NOMO-1 (cell line): ENCODE data around the gene PRDM16.

Experiments used
- DNase-seq, 2 experiments: peaks; one replicate each; lab custom pipeline; 2025; ENCODE audit not compliant: unreplicated experiment in 2 of 2; lab: John Stamatoyannopoulos, UW

Gene PRDM16

GRCh38 chr1:3463891-3464648, 395.1 kb downstream of the PRDM16 start:
- no peak for DNase-seq

GRCh38 chr1:3464649-3465025, 395.6 kb downstream of the PRDM16 start:
- DNase-seq: no peak

- DNase-seq: no peak
Measured at GRCh38 chr1:3465091-3465934, 396.3 kb downstream of the PRDM16 start.

DNA sequence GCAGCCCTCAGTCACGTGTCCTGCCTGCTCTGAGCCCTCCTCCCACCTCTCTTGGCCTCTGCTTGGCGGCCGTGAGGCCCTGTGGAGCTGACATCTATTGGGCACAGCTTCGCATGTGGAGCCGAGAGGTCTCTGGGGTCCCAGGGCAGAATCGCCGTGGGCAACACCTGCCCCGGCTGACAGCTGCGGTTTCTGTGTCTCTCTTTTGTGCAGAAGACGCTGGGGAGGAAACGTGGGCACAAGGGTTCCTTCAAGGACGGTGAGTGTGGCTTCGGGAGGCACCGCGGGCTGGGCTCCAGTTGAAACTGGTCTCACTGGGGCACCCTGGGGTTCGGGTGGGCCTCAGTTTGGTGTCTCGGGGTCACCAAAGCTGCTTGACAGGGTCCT, 396.9 kb downstream of the PRDM16 start:
- no peak for DNase-seq

DNA sequence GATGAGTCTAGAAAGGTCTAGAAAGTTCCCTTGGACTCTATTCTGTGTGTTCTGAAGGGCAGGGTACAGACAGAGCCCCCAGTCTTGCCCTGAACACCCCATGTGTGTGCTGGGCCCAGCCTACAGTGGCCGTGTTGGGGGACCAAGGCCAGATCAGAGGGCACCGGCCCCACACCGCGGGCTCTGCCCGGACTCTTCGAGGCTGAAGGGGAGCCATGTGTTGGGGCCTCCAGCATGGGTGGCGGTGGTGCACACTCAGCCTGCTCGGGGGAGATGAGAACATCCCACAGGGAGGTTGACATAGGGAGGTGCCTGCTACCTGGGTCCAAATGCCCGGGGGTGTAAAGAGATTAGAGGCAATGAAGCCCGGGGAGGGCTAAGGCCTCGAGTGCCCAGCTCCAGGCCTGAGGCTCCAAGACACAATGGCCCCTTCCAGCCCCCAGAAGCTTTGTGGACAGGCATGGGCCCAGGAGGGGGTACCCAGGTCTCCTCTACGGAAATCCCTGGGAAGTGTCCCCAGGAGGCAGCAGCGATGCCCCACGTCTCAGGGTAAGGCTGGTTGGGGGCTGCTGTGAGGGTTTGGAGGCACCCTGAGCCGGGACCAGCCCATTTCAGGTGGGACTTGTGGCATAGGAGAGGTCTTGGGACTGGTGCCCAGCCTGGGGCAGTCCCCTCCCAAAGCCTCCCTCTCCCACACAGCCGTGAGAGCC, 397.5 kb downstream of the PRDM16 start:
- DNase-seq: no peak

- no peak for DNase-seq
Measured at GRCh38 chr1:3467096-3468036, 398.4 kb downstream of the PRDM16 start.

GRCh38 chr1:3468236-3469103, 399.5 kb downstream of the PRDM16 start:
- DNase-seq: no peak

DNA sequence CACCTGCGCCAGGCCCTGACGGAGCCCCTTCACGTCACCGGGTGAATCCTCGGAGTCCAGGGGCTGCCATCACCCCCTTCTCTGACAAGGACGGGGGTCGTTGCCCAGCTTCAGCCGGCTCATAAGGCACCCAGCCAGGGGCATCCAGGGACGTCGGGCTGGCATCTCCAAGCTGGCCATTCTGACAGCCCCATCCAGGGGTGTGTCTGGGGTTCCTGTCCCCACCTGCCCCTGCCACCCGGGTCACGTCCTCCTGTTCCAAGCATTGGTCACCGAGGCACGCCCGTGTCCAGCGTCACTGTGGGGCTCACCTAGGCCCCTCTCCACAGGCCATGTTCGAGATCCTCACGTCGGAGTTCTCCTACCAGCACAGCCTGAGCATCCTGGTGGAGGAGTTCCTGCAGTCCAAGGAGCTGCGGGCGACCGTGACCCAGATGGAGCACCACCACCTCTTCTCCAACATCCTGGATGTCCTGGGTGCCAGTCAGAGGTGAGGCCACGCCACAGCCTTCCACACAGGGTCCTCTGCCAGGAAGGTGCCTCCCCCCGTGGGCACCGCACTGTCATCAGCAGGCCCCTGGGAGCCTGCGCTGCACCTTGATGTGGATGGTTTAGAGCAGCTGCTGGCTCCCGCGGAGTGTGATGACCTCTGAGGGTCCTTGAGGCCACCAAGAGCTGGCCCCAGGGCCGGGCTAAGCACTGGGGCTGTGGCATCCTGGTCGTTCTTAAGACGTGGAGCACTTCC, 400.3 kb downstream of the PRDM16 start:
- no peak for DNase-seq

DNA sequence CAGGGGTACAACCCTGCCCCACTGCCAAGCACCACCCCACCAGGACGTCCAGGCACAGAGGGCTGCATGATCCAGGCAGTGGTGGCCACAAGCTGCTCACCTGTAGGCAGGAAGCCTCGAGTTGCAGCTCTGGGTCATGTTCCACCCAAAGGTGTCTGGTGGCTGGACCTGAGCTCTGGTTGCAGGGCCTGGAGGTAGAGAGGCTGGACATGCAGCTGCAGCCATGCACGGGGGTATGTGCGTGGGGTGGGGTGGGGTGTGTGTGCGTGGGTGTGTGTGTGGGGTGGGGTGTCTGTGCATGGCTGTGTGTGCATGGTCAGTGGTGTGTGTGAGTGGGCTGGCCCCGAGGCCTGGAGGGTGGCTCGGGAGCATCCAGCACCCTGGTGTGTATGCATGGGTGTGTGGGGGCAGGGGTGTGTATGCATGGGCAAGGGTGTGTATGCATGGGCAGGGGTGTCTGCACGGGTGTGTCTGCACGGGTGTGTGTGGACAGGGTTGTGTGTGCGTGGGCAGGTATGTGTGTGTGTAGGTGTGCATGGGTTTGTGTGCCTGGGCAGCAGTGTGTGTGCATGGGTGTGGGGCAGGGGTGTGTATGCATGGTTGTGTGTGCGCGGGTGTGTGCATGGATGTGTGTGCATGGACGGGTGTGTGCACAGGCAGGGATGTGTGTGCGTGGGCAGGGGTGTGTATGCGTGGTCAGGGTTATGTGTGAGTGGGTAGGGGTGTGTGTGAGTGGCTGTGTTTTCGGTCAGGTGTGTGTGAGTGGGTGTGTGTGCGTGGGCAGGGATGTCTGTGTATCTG, 401.0 kb downstream of the PRDM16 start:
- DNase-seq: no peak

DNA sequence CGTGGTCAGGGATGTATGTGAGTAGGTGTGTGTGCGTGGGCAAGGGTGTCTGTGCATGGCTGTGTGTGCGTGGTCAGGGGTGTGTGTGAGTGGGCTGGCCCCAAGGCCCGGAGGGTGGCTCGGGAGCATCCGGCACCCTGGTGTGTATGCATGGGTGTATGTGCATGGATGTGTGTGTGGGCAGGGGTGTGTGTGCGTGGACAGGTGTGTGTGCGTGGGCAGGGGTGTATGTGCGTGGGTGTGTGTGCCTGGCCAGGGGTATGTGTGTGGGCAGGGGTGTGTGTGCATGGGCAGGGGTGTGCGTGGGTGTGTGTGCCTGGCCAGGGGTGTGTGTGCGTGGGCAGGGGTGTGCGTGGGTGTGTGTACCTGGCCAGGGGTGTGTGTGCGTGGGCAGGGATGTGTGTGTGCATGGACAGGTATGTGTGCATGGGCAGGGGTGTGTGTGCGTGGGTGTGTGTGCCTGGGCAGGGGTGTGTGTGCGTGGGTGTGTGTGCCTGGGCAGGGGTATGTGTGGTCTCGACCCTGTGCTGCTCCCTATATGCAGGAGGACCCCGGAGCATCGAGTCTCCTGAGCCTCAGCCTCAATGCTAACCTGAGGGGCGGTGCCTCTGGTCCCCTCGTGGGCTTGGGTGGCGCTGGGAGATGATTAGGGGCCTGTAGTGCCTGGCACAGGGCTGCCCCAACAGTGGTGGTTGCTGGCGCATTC, 401.8 kb downstream of the PRDM16 start:
- DNase-seq: no peak

DNA sequence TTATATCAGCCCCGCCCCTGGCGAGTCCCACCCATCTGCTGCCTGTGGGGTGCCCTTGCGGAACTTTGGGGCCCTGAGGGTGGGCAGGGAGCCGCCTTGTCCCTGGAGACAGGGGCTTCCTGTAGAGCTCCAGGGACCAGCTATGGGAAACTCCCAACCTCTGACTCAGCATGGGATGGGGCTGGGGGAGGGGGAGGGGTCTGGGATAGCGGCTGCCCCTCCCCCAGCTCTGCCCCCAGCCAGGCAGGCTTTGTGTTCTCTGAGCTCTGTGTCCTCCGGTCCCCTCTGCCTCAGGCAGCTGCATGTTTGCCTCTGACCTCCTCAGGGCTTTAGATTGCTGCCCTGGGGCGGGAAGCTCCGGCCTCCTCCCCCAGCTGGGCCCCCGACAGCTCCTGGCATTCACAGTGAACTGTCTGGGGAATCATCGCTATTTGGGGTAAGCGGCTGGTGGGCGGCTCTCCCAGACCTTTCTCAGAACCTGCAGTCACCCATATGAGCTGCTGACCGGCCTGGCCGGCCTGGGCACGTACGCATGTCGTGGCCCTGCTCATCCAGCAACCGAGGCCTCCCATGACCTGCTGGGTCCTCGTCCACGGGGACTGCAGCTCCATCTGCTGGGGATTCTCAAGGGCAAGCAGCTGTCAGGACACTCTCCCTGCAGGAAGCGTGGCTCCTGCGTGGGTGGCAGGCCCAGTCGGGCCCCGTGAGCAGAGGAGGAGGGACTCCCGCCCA, 402.5 kb downstream of the PRDM16 start:
- DNase-seq: no peak

DNA sequence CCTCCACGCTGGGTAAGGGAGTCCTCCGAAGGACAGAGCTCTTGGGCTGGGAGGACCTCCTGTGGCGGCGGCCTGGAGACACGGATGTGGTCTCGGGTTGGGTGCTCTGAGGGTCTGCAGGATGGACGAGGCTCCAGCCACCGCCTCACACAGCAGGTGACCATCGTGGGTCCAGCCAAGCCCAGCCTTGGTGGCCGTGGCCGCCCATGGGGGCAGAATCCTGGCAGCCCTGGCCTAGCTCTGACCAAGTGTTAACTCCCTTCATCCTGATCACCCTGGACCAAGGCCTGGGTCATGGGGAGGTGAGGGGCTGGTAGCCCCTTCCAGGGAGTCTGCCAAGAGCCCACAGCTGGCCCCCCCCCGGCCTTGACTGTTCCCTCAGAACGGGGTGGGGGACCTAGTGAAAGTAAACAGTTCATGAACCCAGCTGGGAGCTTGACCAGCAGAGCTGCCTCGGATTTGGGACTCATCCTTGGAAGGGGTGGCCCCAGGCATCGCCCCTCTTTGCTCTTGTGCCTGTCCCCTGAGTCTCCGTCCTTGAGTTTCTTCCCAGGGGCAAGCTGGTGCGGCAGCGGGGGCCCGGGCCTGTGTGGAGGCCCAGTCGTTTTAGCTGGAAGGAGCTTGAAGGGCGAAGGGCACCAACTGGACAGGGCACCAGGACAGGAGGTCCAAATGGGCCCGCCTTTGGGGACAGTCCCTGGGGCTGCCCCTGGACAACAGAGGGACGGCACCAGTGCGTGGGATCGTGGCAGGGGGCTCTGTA, 403.3 kb downstream of the PRDM16 start:
- no peak for DNase-seq

- DNase-seq: no peak
Measured at GRCh38 chr1:3472906-3473305, 403.9 kb downstream of the PRDM16 start.

GRCh38 chr1:3473381-3473844, 404.4 kb downstream of the PRDM16 start:
- DNase-seq: no peak

DNA sequence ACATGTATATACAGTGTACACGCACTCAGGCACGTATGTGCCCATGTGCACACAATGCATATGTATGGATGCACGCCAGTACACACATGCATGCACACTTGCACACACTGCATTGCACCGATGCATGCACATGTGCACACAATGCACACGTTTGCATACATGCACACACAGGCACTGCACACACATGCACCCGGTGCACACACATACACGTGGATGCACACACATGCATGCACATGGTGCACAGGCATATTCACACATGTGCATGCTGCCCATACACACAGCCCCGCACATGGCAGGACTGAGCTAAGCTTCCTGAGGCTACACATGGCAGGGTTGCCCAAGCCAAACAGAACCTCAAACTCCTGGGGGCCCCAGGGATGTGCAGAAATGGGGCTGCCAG, 405.0 kb downstream of the PRDM16 start:
- DNase-seq: no peak

DNA sequence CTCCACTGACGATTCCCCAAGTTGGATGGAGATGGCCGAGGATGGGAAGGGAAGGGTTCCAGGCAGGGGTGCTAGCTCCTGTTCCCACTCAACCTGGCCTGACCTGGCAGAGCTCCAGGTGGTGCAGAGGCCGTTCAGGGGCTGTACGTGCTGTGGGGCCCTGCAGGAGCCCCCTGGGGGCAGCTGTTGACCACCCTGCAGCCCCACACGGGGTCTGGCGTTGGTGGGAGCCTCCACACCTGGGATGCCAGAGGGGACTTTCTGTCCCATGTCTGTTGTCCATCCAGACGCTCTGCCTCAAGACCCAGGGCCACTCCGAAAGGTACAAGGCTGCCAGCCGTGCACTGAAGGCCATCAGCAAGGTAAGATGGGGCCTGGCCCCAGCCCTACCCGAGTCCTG, 405.4 kb downstream of the PRDM16 start:
- DNase-seq: no peak
